HepG2 (cell line): Measurements from ENCODE around the gene ADARB2. TPM values are rescaled to one million over a fixed set of nuclear protein-coding genes. Genes with fewer than 3 reads are reported as not detected.

Source experiments
- ATAC-seq: fragments of 200-7000 bp; cut with Tn5 transposase; 3 replicates; pipeline ENCODE4 v1.9.1; 2020; ENCODE audit warnings: mild to moderate bottlenecking, moderate library complexity
- BruUV-seq: library from RNA; stranded (reverse); fragments of 400-500 nt; replicated peaks from 2 replicates; lab custom pipeline; 2021; lab: Mats Ljungman, UMichigan
- CTCF ChIA-PET: fragments of 300-600 bp; formaldehyde crosslinking; extraction: SDS; loops from one replicate; lab custom pipeline; 2021; ENCODE audit warnings: low total read pairs, inconsistent platforms, low intra/inter-chr PET ratio; lab: Yijun Ruan, JAX
- POLR2A ChIA-PET: fragments of 350-600 bp; sonication (Branson Sonifier 250); formaldehyde crosslinking; loops from one replicate; lab custom pipeline; 2020; ENCODE audit warnings: antibody characterized with exemption, inconsistent platforms; lab: Yijun Ruan, JAX
- DNase-seq: peaks from one replicate; pipeline ENCODE4 v3.0.0-alpha.2; 2015; ENCODE audit warnings: low spot score
- FAIRE-seq: peaks from 3 replicates; lab custom pipeline; 2011; peaks lifted over from hg19 to GRCh38; lab: Jason Lieb, UNC
- H2AFZ ChIP-seq: one replicate; pipeline ENCODE4 v1.6.1; 2011; ENCODE audit warnings: low read length, inconsistent platforms
- H3K27ac ChIP-seq: fragments of 300-600 bp; 3 replicates; pipeline ENCODE4 v1.8.0; 2011; ENCODE audit warnings: mixed run types, mild to moderate bottlenecking, mixed read lengths, low read length, inconsistent platforms; ENCODE audit not compliant: insufficient read depth; ENCODE audit errors: extremely low read length
- H3K27me3 ChIP-seq, 2 experiments: fragments of 200-600 bp in 1 of 2; 2 replicates in 1 of 2; 3 replicates in 1 of 2; pipeline versions ENCODE4 v1.6.0 to v1.8.0; 2011; ENCODE audit warnings: low read length in 2 of 2, mild to moderate bottlenecking in 2 of 2, moderate library complexity in 2 of 2, inconsistent platforms in 1 of 2; ENCODE audit not compliant: insufficient read depth in 2 of 2, control insufficient read depth in 1 of 2
- H3K36me3 ChIP-seq, 2 experiments: fragments of 200-600 bp in 1 of 2; replicated peaks in 1 of 2; 2 replicates in 1 of 2; 3 replicates in 1 of 2; pipeline versions ENCODE4 v1.5.1 to v1.8.0; 2011; ENCODE audit warnings: low read length in 2 of 2, inconsistent platforms in 1 of 2; ENCODE audit not compliant: insufficient read depth in 2 of 2, control insufficient read depth in 1 of 2
- H3K4me1 ChIP-seq: 2 replicates; pipeline ENCODE4 v1.5.1; 2012; ENCODE audit warnings: low read length, inconsistent platforms; ENCODE audit not compliant: insufficient read depth
- H3K4me2 ChIP-seq: 2 replicates; pipeline ENCODE4 v1.6.0; 2011; ENCODE audit warnings: low read depth, low read length, inconsistent platforms
- H3K4me3 ChIP-seq, 3 experiments: fragments of 200-600 bp in 1 of 3; sonication (generic), shearing (Covaris generic) in 1 of 3; replicated peaks in 1 of 3; 2 replicates each; pipeline ENCODE4 v1.5.1; 2011 to 2016; ENCODE audit warnings: low read length in 3 of 3, inconsistent platforms in 2 of 3, low read depth in 2 of 3, mild to moderate bottlenecking in 2 of 3, control low read depth in 1 of 3, mixed read lengths in 1 of 3; ENCODE audit not compliant: insufficient read depth in 1 of 3
- H3K79me2 ChIP-seq: one replicate; pipeline ENCODE4 v1.6.1; 2011; ENCODE audit warnings: low read length, inconsistent platforms; ENCODE audit not compliant: insufficient read depth
- H3K9ac ChIP-seq: 2 replicates; pipeline ENCODE4 v1.6.0; 2011; ENCODE audit warnings: mild to moderate bottlenecking, low read depth, low read length, inconsistent platforms; ENCODE audit not compliant: insufficient read depth
- H3K9me3 ChIP-seq: 2 replicates; pipeline ENCODE4 v1.5.1; 2012; ENCODE audit warnings: mild to moderate bottlenecking, low read length
- H4K20me1 ChIP-seq: 2 replicates; pipeline ENCODE4 v1.6.0; 2011; ENCODE audit warnings: inconsistent platforms, mild to moderate bottlenecking, low read length, moderate library complexity; ENCODE audit not compliant: insufficient read depth
- FOXA1 ChIP-seq, 2 experiments: fragments of 450-650 bp in 1 of 2; sonication (generic) in 1 of 2; formaldehyde crosslinking in 1 of 2; IDR thresholded peaks; 2 replicates each; pipeline versions ENCODE4 v1.4.0 to v1.6.1; 2016 to 2020; ENCODE audit warnings: missing genetic modification reagents in 1 of 2
- HNRNPLL ChIP-seq: fragments of 200-400 bp; formaldehyde crosslinking; IDR thresholded peaks from 2 replicates; pipeline ENCODE4 v1.6.1; 2017; ENCODE audit warnings: mild to moderate bottlenecking, low read depth, low read length; ENCODE audit not compliant: poor library complexity, severe bottlenecking
- U2AF1 ChIP-seq: fragments of 200-400 bp; formaldehyde crosslinking; optimal IDR thresholded peaks from 2 replicates; pipeline ENCODE3; 2017; ENCODE audit warnings: mild to moderate bottlenecking, low read depth, low read length
- ZBTB14 ChIP-seq: sonication (generic); formaldehyde crosslinking; IDR thresholded peaks from 2 replicates; pipeline ENCODE4 v1.4.0; 2020; ENCODE audit warnings: missing genetic modification reagents
- ZBTB26 ChIP-seq: IDR thresholded peaks from 2 replicates; pipeline ENCODE4 v1.6.1; 2016; ENCODE audit warnings: missing compliant biosample characterization, missing genetic modification reagents, borderline replicate concordance
- ZNF234 ChIP-seq: sonication (generic); formaldehyde crosslinking; conservative IDR thresholded peaks from 2 replicates; pipeline ENCODE4 v1.5.1; 2020; ENCODE audit warnings: mild to moderate bottlenecking, missing genetic modification reagents
- ZNF326 ChIP-seq: sonication (generic); formaldehyde crosslinking; IDR thresholded peaks from 2 replicates; pipeline ENCODE4 v1.4.0; 2020; ENCODE audit warnings: missing genetic modification reagents, borderline replicate concordance
- WGBS: methylation state at CpG from one replicate; pipeline ENCODE4 v1.1.6; 2017; ENCODE audit warnings: low lambda C conversion rate; 5-methylcytosine and 5-hydroxymethylcytosine counted together
- in situ Hi-C: cut with HindIII; loops from 2 replicates; pipeline ENCODE4 v1.10.0; 2017; ENCODE audit warnings: low pct_unique_long_range_greater_than_20kb; ENCODE audit not compliant: extremely low pct_ligation_motif_present
- intact Hi-C: fragments of 100-400 bp; cut with micrococcal nuclease; formaldehyde crosslinking; loops from one replicate; pipeline ENCODE4 v1.10.0; 2022; ENCODE audit not compliant: unreplicated experiment
- polyA plus RNA-seq, 8 experiments: library from polyadenylated mRNA; depleted of rRNA in 3 of 8; stranded (reverse) in 7 of 8; unstranded in 1 of 8; fragments of >200 nt; fragmentation: Illumina TruSeq in 4 of 8; extraction: Trizol in 4 of 8; gene quantifications; 2 replicates each; pipeline versions ENCODE4 v1.2.1 to v1.2.3, GENCODE V29; 2011 to 2016; ENCODE audit warnings: low read depth in 4 of 8, missing spikeins in 1 of 8, mixed read lengths in 1 of 8; ENCODE audit not compliant: insufficient read depth in 1 of 8
- total RNA-seq, 5 experiments: library from RNA; depleted of rRNA; stranded (reverse); fragments of >200 nt; fragmentation: Illumina TruSeq; extraction: Trizol; gene quantifications; 2 replicates each; pipeline ENCODE4 v1.2.3, GENCODE V29; 2016; ENCODE audit warnings: low read depth in 1 of 5

Gene ADARB2
- total and polyA plus RNA-seq, 2 of the 13 experiments (the other 11 are each of a cell fraction or from before 2014, with no cell fraction given): not detected

- Histone ChIP-seq H3K4me1 (no peaks in the 10 kb centered on the region), H3K36me3 (no peaks in the 10 kb centered on the region), H3K9ac (no peak overlapping the region), H3K9me3 (no peaks in the 10 kb centered on the region), H3K4me3 (no peak overlapping the region), H3K27me3 (peaks cover 6 to 61% of the 10 kb centered on the region in 2 experiments; a peak in 4 of 5 replicates), H3K27ac (no peak overlapping the region), H4K20me1 (no peaks in the 10 kb centered on the region), H2AFZ (no peak overlapping the region), H3K79me2 (no peaks in the 10 kb centered on the region), H3K4me2 (no peak overlapping the region)
- BruUV-seq: no TSS peak
- no peak for TF ChIP-seq U2AF1
- TF ChIP-seq ZNF326 (CRISPR knock-in tag): no peak
- TF ChIP-seq ZBTB26: no peak
- TF ChIP-seq HNRNPLL: no peak
- no peak for TF ChIP-seq ZBTB14 (CRISPR knock-in tag)
- TF ChIP-seq ZNF234 (CRISPR knock-in tag): no peak
- in situ Hi-C loops: no loop called here
- POLR2A ChIA-PET: no interaction called here
- DNase-seq (no peak), FAIRE-seq (no peak), ATAC-seq (no peak)
- CTCF ChIA-PET: no interaction called here
- WGBS: 22% methylated on average over 8 of the region's 8 CpGs
- intact Hi-C loops: no loop called here
Measured at GRCh38 chr10:1346201-1346600, 391.1 kb downstream of the ADARB2 start.

- no peak overlapping the region for H3K4me2 ChIP-seq
- FAIRE-seq (no peak), DNase-seq (no peak), ATAC-seq (no peak)
- intact Hi-C loops: no loop called here
- ChIA-PET CTCF (no interaction called here), POLR2A (no interaction called here)
- H3K36me3 ChIP-seq: no peaks in the 10 kb centered on the region
- no peaks in the 10 kb centered on the region for H3K79me2 ChIP-seq
- no peak overlapping the region for H3K4me3 ChIP-seq
- no peak overlapping the region for H2AFZ ChIP-seq
- H3K9me3 ChIP-seq: no peaks in the 10 kb centered on the region
- no peak overlapping the region for H3K9ac ChIP-seq
- TF ChIP-seq FOXA1 (IDR thresholded peaks at IDR 0.05) (no peak), FOXA1 (CRISPR knock-in tag; IDR thresholded peaks at IDR 0.05) (no peak)
- no peaks in the 10 kb centered on the region for H4K20me1 ChIP-seq
- H3K27me3 ChIP-seq: peaks cover 6 to 61% of the 10 kb centered on the region in 2 experiments; a peak in 4 of 5 replicates
- H3K27ac ChIP-seq: no peak overlapping the region
- H3K4me1 ChIP-seq: no peaks in the 10 kb centered on the region
- no TSS peak for BruUV-seq
- in situ Hi-C loops: no loop called here
- 2% methylated on average over 3 of the region's 4 CpGs for WGBS
Measured at GRCh38 chr10:1345368-1345767, 392.0 kb downstream of the ADARB2 start.
